ENCODE data around the gene PDGFC. TPM values are rescaled to one million over a fixed set of nuclear protein-coding genes. Genes with fewer than 3 reads are reported as not detected.

The PDGFC gene
- total and polyA plus RNA-seq, 4 donors = 16.6 to 24.5 (median 22.7) TPM

DNA sequence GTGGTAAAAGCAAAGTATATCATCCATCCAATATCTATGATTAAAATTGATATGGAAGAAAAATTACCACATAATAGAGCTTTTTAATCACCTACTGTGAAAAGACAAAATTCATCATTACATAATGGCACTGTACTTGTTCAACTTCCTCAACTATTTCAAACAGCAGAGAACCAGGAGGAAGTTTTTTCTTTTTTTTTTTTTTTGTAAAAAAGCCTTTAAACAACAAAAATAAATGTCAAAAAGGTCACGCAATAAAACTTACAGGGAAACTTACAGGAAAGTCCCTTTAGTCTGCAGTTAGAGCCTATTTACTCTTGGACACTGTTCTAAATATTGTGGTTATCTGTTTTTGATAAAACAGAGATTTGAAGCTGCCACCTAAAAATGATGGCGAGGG lies 4.8 kb downstream of the PDGFC start:
- peaks cover 3% of the 10 kb centered on the region for H3K4me1 ChIP-seq (ENCODE audit: control insufficient read depth, insufficient read depth, low read length)
- no peak for DNase-seq (ENCODE audit: low read depth in 4 of 6, low spot score in 6 of 6)
- no CpG with 5 or more reads among the region's 2 CpGs for WGBS (ENCODE audit: insufficient coverage)

DNA sequence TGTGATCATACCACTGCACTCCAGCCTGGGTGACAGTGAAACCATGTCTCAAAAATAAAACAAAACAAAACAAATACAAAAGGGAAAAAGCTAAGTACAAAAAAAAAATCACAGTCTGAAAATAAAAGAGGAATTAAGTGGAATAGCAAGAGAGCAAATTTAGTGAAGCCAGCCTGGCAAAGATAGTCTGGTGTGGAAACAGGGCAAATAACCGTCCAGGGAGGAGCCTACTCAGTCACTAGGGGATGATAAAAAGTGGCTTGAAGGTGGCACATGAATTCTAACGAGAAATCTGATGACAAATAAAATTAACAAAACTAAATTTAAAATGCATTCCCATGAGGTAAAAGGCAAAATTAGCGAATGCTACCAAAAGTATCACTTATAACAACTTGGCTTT lies 8.2 kb downstream of the PDGFC start:
- 60% methylated on average over 1 of the region's 3 CpGs for WGBS (ENCODE audit: insufficient coverage)
- no peak for DNase-seq (ENCODE audit: low read depth in 4 of 6, low spot score in 6 of 6)
- Histone ChIP-seq H3K9me3 (ENCODE audit: control insufficient read depth, insufficient read depth, low read length) (no peaks in the 10 kb centered on the region), H3K4me3 (ENCODE audit: low read depth, low read length) (no peak overlapping the region), H3K27ac (ENCODE audit: low read depth, low read length) (no peak overlapping the region), H3K36me3 (ENCODE audit: control insufficient read depth, insufficient read depth, low read length) (no peaks in the 10 kb centered on the region), H3K27me3 (ENCODE audit: control insufficient read depth, insufficient read depth, low read length) (no peaks in the 10 kb centered on the region), H3K4me1 (ENCODE audit: control insufficient read depth, insufficient read depth, low read length) (no peaks in the 10 kb centered on the region)

More for the DNA sequence above, 4.8 kb downstream of the PDGFC start:
- no peak overlapping the region for H3K27ac ChIP-seq (ENCODE audit: low read depth, low read length)
- no peak overlapping the region for H3K4me3 ChIP-seq (ENCODE audit: low read depth, low read length)
- no peaks in the 10 kb centered on the region for H3K9me3 ChIP-seq (ENCODE audit: control insufficient read depth, insufficient read depth, low read length)
- no peaks in the 10 kb centered on the region for H3K27me3 ChIP-seq (ENCODE audit: control insufficient read depth, insufficient read depth, low read length)
- H3K36me3 ChIP-seq (ENCODE audit: control insufficient read depth, insufficient read depth, low read length) = no peaks in the 10 kb centered on the region

DNA sequence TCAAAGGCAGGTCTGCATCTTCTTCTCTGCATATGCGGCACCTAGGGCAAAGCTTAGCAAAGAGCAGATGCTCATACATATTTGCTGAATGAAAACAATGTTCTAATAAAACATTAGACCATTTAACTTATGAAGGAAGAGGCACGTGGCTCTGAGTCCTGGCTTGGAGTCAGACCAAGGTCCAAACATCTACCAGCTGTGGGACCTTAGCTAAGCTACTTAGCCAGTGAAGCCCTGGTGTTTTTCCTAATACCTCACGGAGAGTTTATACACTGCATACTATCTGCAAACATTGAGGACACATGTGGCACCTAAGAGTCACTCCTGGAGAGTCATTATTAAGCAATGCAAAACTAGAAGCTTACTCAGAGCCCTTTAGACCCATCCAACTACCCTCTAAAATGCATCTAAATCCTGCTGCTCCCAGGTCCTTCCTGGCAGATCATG lies 9.0 kb downstream of the PDGFC start:
- H3K36me3 ChIP-seq (ENCODE audit: control insufficient read depth, insufficient read depth, low read length) = no peaks in the 10 kb centered on the region
- no peaks in the 10 kb centered on the region for H3K9me3 ChIP-seq (ENCODE audit: control insufficient read depth, insufficient read depth, low read length)
- H3K4me1 ChIP-seq (ENCODE audit: control insufficient read depth, insufficient read depth, low read length) = no peaks in the 10 kb centered on the region
- no peak overlapping the region for H3K4me3 ChIP-seq (ENCODE audit: low read depth, low read length)
- no peak overlapping the region for H3K27ac ChIP-seq (ENCODE audit: low read depth, low read length)
- no peak for DNase-seq (ENCODE audit: low read depth in 4 of 6, low spot score in 6 of 6)
- H3K27me3 ChIP-seq (ENCODE audit: control insufficient read depth, insufficient read depth, low read length) = no peaks in the 10 kb centered on the region
- 90% methylated on average over 1 of the region's 3 CpGs for WGBS (ENCODE audit: insufficient coverage)

DNA sequence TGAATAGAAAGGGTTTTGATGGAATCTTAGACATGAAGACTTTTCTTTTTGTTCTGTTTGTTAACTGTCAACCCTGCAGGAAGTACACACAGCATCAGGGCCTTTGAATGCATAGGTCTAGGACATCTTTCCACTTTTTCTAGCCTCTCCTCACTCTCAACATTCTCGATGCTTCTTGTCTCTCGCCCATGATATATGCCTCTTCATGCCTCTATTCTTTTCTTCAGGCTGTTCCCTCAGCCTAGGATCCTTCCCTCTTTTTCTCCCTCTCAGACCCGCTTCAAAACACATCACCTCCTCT lies 9.6 kb downstream of the PDGFC start:
- Histone ChIP-seq H3K9me3 (ENCODE audit: control insufficient read depth, insufficient read depth, low read length) (no peaks in the 10 kb centered on the region), H3K4me3 (ENCODE audit: low read depth, low read length) (no peak overlapping the region), H3K36me3 (ENCODE audit: control insufficient read depth, insufficient read depth, low read length) (no peaks in the 10 kb centered on the region), H3K4me1 (ENCODE audit: control insufficient read depth, insufficient read depth, low read length) (no peaks in the 10 kb centered on the region), H3K27ac (ENCODE audit: low read depth, low read length) (no peak overlapping the region), H3K27me3 (ENCODE audit: control insufficient read depth, insufficient read depth, low read length) (no peaks in the 10 kb centered on the region)
- DNase-seq (ENCODE audit: low read depth in 4 of 6, low spot score in 6 of 6) = no peak
- WGBS (ENCODE audit: insufficient coverage) = 68% methylated on average over 2 of the region's 3 CpGs

DNA sequence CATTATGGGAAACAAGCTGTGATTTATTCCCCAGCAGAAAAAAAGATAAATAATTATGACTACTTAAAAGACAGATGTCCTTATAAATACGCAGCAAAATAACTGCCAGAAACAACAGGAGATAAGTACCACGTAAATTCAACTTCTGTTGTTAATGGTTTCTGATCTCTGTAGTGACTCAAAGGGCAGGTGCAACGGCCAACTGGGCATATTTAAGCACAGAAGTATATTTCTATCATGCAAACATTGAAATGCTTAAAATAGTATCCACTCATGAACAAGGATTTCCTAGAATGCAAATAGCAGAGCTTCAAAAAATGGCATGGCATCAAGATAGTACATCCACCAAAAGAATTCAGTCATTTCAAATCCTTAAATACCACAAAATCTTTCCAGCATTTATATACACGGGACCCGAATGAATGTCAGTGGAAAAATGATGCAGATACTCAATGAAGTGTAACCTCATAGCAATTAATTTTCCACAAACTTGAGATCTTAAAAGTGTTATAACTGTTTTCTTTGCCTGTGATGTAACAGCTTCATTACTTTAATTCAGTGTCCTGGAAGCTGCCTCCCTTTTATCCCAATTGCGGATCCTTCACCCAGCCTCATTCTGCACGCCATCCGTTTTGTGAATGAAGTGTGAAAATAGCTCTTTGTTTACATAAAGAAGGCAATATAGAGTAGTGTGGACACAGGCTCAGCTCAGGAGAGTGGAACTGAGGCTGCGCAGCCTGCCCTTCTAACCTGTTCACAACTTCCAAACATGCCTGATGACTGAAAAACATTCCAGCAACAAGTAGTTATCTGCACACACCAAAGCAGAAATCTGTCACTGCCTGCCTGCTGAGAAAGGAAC lies 10.2 kb downstream of the PDGFC start:
- Histone ChIP-seq H3K27ac (ENCODE audit: low read depth, low read length) (no peak overlapping the region), H3K4me3 (ENCODE audit: low read depth, low read length) (no peak overlapping the region), H3K36me3 (ENCODE audit: control insufficient read depth, insufficient read depth, low read length) (no peaks in the 10 kb centered on the region), H3K9me3 (ENCODE audit: control insufficient read depth, insufficient read depth, low read length) (no peaks in the 10 kb centered on the region), H3K4me1 (ENCODE audit: control insufficient read depth, insufficient read depth, low read length) (no peaks in the 10 kb centered on the region), H3K27me3 (ENCODE audit: control insufficient read depth, insufficient read depth, low read length) (no peaks in the 10 kb centered on the region)
- WGBS (ENCODE audit: insufficient coverage) = no CpG with 5 or more reads among the region's 9 CpGs
- peak in 2 of 6 donors; percentile 46 to 76 for DNase-seq (ENCODE audit: low read depth in 4 of 6, low spot score in 6 of 6)

DNA sequence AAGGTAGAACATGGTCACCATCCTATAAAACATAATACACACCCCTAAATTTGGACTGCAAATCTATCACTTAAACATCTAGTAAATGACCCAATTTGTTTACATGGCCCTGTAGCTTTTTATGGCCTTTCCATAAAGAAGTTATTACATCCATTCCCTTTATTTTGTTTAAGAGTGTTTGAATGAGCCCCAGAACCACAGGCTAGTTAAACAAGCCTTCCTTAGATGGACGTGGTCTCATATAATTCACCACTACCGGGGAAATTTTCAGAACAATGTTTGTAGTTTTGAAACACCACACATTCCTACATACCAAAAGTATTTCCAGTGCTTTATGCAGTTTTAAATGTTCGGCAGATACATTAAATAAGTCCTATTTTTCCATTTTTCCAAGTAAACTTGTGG lies 12.3 kb downstream of the PDGFC start:
- H3K9me3 ChIP-seq (ENCODE audit: control insufficient read depth, insufficient read depth, low read length) = no peaks in the 10 kb centered on the region
- H3K4me1 ChIP-seq (ENCODE audit: control insufficient read depth, insufficient read depth, low read length) = no peaks in the 10 kb centered on the region
- no peaks in the 10 kb centered on the region for H3K36me3 ChIP-seq (ENCODE audit: control insufficient read depth, insufficient read depth, low read length)
- H3K27me3 ChIP-seq (ENCODE audit: control insufficient read depth, insufficient read depth, low read length) = no peaks in the 10 kb centered on the region
- no peak overlapping the region for H3K27ac ChIP-seq (ENCODE audit: low read depth, low read length)
- WGBS (ENCODE audit: insufficient coverage) = no CpG with 5 or more reads among the region's 3 CpGs
- no peak for DNase-seq (ENCODE audit: low read depth in 4 of 6, low spot score in 6 of 6)
- H3K4me3 ChIP-seq (ENCODE audit: low read depth, low read length) = no peak overlapping the region

DNA sequence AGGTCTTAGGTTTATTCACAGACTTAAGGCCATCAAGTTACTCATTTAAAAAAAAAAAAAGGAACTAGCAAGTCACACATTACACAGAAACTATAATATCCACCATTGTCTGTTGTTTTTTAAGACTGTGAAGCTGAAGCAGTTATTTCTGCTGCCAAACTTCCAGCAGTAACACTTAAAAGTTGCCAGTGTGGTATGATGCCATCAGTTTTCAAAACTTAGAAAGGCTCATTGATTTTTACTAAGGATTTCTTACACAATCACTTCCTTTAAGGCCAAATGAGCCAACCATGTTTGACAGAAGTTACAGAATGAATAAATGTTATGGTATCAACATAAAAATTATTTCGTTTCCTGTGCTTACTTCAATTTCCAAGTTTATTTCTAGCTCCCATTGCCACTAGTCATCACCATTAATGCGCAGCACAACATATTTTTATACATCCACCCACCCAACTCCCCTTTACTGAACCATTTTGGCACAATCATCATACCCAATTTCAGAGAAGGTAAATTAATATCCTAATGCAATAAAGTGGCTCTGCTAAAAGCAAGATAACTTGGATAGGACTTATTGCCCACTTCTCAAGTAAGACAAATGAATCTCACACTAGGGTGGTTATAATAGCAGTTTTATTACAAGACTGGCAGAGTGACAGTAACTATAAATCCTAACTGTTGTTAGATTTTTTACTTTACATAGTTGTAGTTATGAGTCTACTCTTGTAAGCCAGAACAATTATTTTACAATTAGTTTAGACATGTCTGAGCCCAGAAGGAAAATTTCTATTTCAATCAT lies 13.1 kb downstream of the PDGFC start:
- Histone ChIP-seq H3K9me3 (ENCODE audit: control insufficient read depth, insufficient read depth, low read length) (no peaks in the 10 kb centered on the region), H3K27ac (ENCODE audit: low read depth, low read length) (no peak overlapping the region), H3K4me1 (ENCODE audit: control insufficient read depth, insufficient read depth, low read length) (no peaks in the 10 kb centered on the region), H3K4me3 (ENCODE audit: low read depth, low read length) (no peak overlapping the region), H3K27me3 (ENCODE audit: control insufficient read depth, insufficient read depth, low read length) (no peaks in the 10 kb centered on the region), H3K36me3 (ENCODE audit: control insufficient read depth, insufficient read depth, low read length) (no peaks in the 10 kb centered on the region)
- peak in 1 of 6 donors; percentile 60 for DNase-seq (ENCODE audit: low read depth in 4 of 6, low spot score in 6 of 6)
- 100% methylated on average over 2 of the region's 2 CpGs for WGBS (ENCODE audit: insufficient coverage)

DNA sequence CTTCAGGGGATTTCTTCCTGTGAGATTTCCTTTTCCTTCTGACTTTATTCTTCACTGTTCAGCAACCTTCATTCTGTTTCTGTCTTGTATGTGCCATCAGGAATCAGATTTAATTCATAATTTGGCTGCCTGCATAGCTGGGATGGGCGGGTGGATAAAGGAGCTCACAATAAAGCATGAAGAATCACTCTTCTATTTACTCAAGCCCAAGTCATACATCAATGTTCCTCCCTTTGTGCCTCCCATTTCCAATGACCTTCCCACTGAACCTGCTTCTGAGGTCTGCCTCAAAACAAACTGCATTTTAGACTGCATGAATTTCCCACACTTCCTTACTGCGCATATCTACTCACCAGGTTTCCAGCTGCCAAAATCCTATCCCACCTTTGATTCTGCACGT lies 14.0 kb downstream of the PDGFC start:
- Histone ChIP-seq H3K27ac (ENCODE audit: low read depth, low read length) (no peak overlapping the region), H3K9me3 (ENCODE audit: control insufficient read depth, insufficient read depth, low read length) (no peaks in the 10 kb centered on the region), H3K4me3 (ENCODE audit: low read depth, low read length) (no peak overlapping the region), H3K27me3 (ENCODE audit: control insufficient read depth, insufficient read depth, low read length) (no peaks in the 10 kb centered on the region), H3K4me1 (ENCODE audit: control insufficient read depth, insufficient read depth, low read length) (no peaks in the 10 kb centered on the region), H3K36me3 (ENCODE audit: control insufficient read depth, insufficient read depth, low read length) (no peaks in the 10 kb centered on the region)
- no peak for DNase-seq (ENCODE audit: low read depth in 4 of 6, low spot score in 6 of 6)
- 60% methylated on average over 2 of the region's 3 CpGs for WGBS (ENCODE audit: insufficient coverage)

DNA sequence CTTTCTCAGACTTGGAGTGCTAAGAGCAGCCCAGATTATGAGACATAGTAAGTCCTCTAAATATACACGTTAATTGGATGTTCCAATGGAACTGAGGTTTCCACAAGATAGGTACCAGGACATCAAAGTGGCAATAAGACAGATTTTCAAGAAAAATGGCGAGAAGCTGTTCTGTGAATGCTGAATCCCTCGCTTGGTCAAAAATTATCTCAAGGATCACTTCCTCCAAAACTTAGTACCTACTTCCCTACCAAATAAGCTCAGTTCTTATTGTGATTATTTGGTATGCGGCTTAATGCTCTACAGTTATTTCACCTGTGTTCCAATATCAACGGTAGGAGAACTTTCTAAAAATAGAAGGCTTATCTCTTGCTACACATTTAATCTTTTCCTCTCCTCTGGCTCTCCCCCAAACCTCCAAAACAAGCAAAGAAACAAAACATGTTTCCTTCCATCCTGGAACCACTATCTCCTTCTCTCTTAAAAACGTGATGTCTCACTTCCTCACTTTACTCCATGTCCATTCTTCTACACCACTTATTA lies 14.7 kb downstream of the PDGFC start:
- 97% methylated on average over 3 of the region's 6 CpGs for WGBS (ENCODE audit: insufficient coverage)
- H3K4me1 ChIP-seq (ENCODE audit: control insufficient read depth, insufficient read depth, low read length) = no peaks in the 10 kb centered on the region

More for the DNA sequence above, 14.7 kb downstream of the PDGFC start:
- H3K4me3 ChIP-seq (ENCODE audit: low read depth, low read length) = no peak overlapping the region
- no peaks in the 10 kb centered on the region for H3K27me3 ChIP-seq (ENCODE audit: control insufficient read depth, insufficient read depth, low read length)
- no peaks in the 10 kb centered on the region for H3K9me3 ChIP-seq (ENCODE audit: control insufficient read depth, insufficient read depth, low read length)
- H3K27ac ChIP-seq (ENCODE audit: low read depth, low read length) = no peak overlapping the region
- DNase-seq (ENCODE audit: low read depth in 4 of 6, low spot score in 6 of 6) = no peak
- H3K36me3 ChIP-seq (ENCODE audit: control insufficient read depth, insufficient read depth, low read length) = no peaks in the 10 kb centered on the region

All from spinal cord (tissue), 10 donors.